K562 (cell line): ENCODE results near the gene SEZ6. TPM values are rescaled to one million over a fixed set of nuclear protein-coding genes. Genes with fewer than 3 reads are reported as not detected.

Source experiments
- ARHGAP35 ChIP-seq: fragments of 450-650 bp; IDR thresholded peaks from 2 replicates; pipeline ENCODE4 v1.6.1; 2018; ENCODE audit not compliant: partially characterized antibody
- ARID2 ChIP-seq: fragments of 450-650 bp; IDR thresholded peaks from 2 replicates; pipeline ENCODE4 v1.6.1; 2017; ENCODE audit warnings: antibody characterized with exemption, mild to moderate bottlenecking
- ATF7 ChIP-seq: fragments of 450-650 bp; IDR thresholded peaks from 2 replicates; pipeline ENCODE4 v1.7.1; 2014; ENCODE audit warnings: mild to moderate bottlenecking, moderate library complexity
- FUS ChIP-seq: fragments of 200-400 bp; formaldehyde crosslinking; optimal IDR thresholded peaks from 2 replicates; pipeline ENCODE3; 2017; ENCODE audit warnings: low read depth, low read length
- SREBF2 ChIP-seq: sonication (generic); formaldehyde crosslinking; IDR thresholded peaks from 2 replicates; pipeline ENCODE4 v1.4.0; 2020; ENCODE audit warnings: mild to moderate bottlenecking, missing genetic modification reagents
- TCF7 ChIP-seq: sonication (generic); IDR thresholded peaks from 2 replicates; pipeline ENCODE4 v1.6.1; 2016; ENCODE audit warnings: antibody characterized with exemption, borderline replicate concordance
- ZNF354B ChIP-seq: fragments of 250-450 bp; sonication (Bioruptor Pico); IDR thresholded peaks from 2 replicates; pipeline ENCODE4 v1.4.0; 2020
- ZNF79 ChIP-seq: fragments of 250-450 bp; sonication (Bioruptor Pico); IDR thresholded peaks from 2 replicates; pipeline ENCODE4 v1.4.0; 2020; ENCODE audit warnings: low read depth, mild to moderate bottlenecking, moderate library complexity
- polyA plus RNA-seq, 8 experiments: library from polyadenylated mRNA; depleted of rRNA in 4 of 8; stranded (reverse) in 5 of 8; unstranded in 3 of 8; fragments of >200 nt; fragmentation: Nextera tagmentation in 2 of 8; fragmentation: Illumina TruSeq in 1 of 8; extraction: Ambion mirVana in 2 of 8; extraction: Trizol in 1 of 8; gene quantifications; 2 replicates each; pipeline versions ENCODE4 v1.2.1 to v1.2.3, GENCODE V29; 2011 to 2014; ENCODE audit warnings: inconsistent platforms in 1 of 8, missing spikeins in 1 of 8
- total RNA-seq, 7 experiments: library from RNA; depleted of rRNA in 6 of 7; stranded (reverse); fragments of >200 nt in 6 of 7; fragmentation: Illumina TruSeq in 2 of 7; extraction: Trizol in 2 of 7; gene quantifications; 2 replicates each; pipeline versions ENCODE4 v1.2.1 to v1.2.3, GENCODE V29; 2011 to 2021; ENCODE audit warnings: low replicate concordance in 1 of 7
- TF ChIP-seq, protein P1 (sequence below): fragments of 200-600 bp; sonication (generic); IDR thresholded peaks from one replicate; pipeline ENCODE4 v1.6.1; 2012; ENCODE audit warnings: mild to moderate bottlenecking, low read depth, low read length, inconsistent platforms
- TF ChIP-seq, protein P2 (sequence below): fragments of 450-650 bp; IDR thresholded peaks from 2 replicates; pipeline ENCODE4 v1.7.1; 2018; ENCODE audit warnings: mild to moderate bottlenecking, low read depth; ENCODE audit not compliant: partially characterized antibody
- TF ChIP-seq, protein P3 (sequence below): sonication (generic); formaldehyde crosslinking; IDR thresholded peaks from 2 replicates; pipeline ENCODE4 v1.8.0; 2022; ENCODE audit warnings: mild to moderate bottlenecking, missing genetic modification reagents
- TF ChIP-seq, protein P4 (sequence below): fragments of 250-450 bp; sonication (Bioruptor Pico); IDR thresholded peaks from 2 replicates; pipeline ENCODE4 v1.9.0; 2021; ENCODE audit warnings: mild to moderate bottlenecking, inconsistent platforms

The SEZ6 gene
- total and polyA plus RNA-seq, 9 of the 15 experiments (the other 6 are each of a cell fraction or from before 2014, with no cell fraction given) = not detected

DNA sequence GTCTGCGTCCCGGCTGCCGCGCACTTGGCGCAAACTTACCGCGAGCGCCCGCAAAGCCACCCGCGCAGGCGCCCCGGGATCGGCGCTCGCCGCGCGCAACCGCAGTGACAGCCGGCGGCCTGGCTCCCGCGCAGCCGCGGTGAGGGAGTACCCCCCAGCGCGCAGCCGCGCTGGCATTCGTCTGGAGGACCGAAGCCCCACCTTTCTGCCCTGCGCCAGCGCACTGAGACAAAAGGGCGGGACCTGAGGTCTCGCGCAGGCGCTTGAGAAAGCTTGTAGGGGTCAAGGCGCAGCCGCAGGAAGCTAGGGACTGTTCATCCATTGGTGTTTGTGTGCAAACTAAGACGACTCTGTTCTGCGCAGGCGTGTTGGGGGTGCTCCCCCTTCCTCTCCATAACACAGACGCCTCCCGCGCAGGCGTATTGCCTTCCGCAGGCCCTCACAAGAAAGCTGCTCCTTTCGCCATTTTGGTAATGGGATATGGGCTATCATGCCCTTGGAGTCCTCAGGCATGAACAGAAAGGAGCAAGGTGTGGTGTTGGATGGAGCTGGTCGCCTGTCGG is 54.3 kb downstream of the SEZ6 start, which contains the start of gene PHF12 (continued):
- TF ChIP-seq, protein P1, sequence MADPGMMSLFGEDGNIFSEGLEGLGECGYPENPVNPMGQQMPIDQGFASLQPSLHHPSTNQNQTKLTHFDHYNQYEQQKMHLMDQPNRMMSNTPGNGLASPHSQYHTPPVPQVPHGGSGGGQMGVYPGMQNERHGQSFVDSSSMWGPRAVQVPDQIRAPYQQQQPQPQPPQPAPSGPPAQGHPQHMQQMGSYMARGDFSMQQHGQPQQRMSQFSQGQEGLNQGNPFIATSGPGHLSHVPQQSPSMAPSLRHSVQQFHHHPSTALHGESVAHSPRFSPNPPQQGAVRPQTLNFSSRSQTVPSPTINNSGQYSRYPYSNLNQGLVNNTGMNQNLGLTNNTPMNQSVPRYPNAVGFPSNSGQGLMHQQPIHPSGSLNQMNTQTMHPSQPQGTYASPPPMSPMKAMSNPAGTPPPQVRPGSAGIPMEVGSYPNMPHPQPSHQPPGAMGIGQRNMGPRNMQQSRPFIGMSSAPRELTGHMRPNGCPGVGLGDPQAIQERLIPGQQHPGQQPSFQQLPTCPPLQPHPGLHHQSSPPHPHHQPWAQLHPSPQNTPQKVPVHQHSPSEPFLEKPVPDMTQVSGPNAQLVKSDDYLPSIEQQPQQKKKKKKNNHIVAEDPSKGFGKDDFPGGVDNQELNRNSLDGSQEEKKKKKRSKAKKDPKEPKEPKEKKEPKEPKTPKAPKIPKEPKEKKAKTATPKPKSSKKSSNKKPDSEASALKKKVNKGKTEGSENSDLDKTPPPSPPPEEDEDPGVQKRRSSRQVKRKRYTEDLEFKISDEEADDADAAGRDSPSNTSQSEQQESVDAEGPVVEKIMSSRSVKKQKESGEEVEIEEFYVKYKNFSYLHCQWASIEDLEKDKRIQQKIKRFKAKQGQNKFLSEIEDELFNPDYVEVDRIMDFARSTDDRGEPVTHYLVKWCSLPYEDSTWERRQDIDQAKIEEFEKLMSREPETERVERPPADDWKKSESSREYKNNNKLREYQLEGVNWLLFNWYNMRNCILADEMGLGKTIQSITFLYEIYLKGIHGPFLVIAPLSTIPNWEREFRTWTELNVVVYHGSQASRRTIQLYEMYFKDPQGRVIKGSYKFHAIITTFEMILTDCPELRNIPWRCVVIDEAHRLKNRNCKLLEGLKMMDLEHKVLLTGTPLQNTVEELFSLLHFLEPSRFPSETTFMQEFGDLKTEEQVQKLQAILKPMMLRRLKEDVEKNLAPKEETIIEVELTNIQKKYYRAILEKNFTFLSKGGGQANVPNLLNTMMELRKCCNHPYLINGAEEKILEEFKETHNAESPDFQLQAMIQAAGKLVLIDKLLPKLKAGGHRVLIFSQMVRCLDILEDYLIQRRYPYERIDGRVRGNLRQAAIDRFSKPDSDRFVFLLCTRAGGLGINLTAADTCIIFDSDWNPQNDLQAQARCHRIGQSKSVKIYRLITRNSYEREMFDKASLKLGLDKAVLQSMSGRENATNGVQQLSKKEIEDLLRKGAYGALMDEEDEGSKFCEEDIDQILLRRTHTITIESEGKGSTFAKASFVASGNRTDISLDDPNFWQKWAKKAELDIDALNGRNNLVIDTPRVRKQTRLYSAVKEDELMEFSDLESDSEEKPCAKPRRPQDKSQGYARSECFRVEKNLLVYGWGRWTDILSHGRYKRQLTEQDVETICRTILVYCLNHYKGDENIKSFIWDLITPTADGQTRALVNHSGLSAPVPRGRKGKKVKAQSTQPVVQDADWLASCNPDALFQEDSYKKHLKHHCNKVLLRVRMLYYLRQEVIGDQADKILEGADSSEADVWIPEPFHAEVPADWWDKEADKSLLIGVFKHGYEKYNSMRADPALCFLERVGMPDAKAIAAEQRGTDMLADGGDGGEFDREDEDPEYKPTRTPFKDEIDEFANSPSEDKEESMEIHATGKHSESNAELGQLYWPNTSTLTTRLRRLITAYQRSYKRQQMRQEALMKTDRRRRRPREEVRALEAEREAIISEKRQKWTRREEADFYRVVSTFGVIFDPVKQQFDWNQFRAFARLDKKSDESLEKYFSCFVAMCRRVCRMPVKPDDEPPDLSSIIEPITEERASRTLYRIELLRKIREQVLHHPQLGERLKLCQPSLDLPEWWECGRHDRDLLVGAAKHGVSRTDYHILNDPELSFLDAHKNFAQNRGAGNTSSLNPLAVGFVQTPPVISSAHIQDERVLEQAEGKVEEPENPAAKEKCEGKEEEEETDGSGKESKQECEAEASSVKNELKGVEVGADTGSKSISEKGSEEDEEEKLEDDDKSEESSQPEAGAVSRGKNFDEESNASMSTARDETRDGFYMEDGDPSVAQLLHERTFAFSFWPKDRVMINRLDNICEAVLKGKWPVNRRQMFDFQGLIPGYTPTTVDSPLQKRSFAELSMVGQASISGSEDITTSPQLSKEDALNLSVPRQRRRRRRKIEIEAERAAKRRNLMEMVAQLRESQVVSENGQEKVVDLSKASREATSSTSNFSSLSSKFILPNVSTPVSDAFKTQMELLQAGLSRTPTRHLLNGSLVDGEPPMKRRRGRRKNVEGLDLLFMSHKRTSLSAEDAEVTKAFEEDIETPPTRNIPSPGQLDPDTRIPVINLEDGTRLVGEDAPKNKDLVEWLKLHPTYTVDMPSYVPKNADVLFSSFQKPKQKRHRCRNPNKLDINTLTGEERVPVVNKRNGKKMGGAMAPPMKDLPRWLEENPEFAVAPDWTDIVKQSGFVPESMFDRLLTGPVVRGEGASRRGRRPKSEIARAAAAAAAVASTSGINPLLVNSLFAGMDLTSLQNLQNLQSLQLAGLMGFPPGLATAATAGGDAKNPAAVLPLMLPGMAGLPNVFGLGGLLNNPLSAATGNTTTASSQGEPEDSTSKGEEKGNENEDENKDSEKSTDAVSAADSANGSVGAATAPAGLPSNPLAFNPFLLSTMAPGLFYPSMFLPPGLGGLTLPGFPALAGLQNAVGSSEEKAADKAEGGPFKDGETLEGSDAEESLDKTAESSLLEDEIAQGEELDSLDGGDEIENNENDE = no peak
- TF ChIP-seq ATF7 = peak; percentile 94
- TF ChIP-seq, protein P2, sequence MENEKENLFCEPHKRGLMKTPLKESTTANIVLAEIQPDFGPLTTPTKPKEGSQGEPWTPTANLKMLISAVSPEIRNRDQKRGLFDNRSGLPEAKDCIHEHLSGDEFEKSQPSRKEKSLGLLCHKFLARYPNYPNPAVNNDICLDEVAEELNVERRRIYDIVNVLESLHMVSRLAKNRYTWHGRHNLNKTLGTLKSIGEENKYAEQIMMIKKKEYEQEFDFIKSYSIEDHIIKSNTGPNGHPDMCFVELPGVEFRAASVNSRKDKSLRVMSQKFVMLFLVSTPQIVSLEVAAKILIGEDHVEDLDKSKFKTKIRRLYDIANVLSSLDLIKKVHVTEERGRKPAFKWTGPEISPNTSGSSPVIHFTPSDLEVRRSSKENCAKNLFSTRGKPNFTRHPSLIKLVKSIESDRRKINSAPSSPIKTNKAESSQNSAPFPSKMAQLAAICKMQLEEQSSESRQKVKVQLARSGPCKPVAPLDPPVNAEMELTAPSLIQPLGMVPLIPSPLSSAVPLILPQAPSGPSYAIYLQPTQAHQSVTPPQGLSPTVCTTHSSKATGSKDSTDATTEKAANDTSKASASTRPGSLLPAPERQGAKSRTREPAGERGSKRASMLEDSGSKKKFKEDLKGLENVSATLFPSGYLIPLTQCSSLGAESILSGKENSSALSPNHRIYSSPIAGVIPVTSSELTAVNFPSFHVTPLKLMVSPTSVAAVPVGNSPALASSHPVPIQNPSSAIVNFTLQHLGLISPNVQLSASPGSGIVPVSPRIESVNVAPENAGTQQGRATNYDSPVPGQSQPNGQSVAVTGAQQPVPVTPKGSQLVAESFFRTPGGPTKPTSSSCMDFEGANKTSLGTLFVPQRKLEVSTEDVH = no peak
- TF ChIP-seq ARHGAP35 = no peak
- TF ChIP-seq ZNF79 (CRISPR knock-in tag) = no peak
- TF ChIP-seq, protein P3, sequence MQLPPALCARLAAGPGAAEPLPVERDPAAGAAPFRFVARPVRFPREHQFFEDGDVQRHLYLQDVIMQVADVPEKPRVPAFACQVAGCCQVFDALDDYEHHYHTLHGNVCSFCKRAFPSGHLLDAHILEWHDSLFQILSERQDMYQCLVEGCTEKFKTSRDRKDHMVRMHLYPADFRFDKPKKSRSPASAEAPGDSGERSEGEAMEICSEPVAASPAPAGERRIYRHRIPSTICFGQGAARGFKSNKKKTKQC (CRISPR knock-in tag) = no peak
- TF ChIP-seq, protein P4, sequence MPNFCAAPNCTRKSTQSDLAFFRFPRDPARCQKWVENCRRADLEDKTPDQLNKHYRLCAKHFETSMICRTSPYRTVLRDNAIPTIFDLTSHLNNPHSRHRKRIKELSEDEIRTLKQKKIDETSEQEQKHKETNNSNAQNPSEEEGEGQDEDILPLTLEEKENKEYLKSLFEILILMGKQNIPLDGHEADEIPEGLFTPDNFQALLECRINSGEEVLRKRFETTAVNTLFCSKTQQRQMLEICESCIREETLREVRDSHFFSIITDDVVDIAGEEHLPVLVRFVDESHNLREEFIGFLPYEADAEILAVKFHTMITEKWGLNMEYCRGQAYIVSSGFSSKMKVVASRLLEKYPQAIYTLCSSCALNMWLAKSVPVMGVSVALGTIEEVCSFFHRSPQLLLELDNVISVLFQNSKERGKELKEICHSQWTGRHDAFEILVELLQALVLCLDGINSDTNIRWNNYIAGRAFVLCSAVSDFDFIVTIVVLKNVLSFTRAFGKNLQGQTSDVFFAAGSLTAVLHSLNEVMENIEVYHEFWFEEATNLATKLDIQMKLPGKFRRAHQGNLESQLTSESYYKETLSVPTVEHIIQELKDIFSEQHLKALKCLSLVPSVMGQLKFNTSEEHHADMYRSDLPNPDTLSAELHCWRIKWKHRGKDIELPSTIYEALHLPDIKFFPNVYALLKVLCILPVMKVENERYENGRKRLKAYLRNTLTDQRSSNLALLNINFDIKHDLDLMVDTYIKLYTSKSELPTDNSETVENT = no peak
- no peak for TF ChIP-seq TCF7
- no peak for TF ChIP-seq ARID2
- TF ChIP-seq SREBF2 = no peak
- no peak for TF ChIP-seq FUS
- no peak for TF ChIP-seq ZNF354B (CRISPR knock-in tag)
